Erythroblast (primary cell): Measurements from ENCODE around the gene MADCAM1.

Source experiments
- GATA1 ChIP-seq: IDR thresholded peaks from 2 replicates; pipeline ENCODE4 v1.6.1; 2011; ENCODE audit warnings: low read depth, mild to moderate bottlenecking, control low read depth, low read length, moderate library complexity
- POLR2A ChIP-seq: IDR thresholded peaks from 2 replicates; pipeline ENCODE4 v1.6.1; 2011; ENCODE audit warnings: mild to moderate bottlenecking, low read length

GRCh38 chr19:533364-534058 lies 37.2 kb downstream of the MADCAM1 start:
- TF ChIP-seq POLR2A (no peak), GATA1 (no peak)
